ENCODE results near the gene NT5C3B. TPM values are rescaled to one million over a fixed set of nuclear protein-coding genes. Genes with fewer than 3 reads are reported as not detected.

NT5C3B gene
- polyA plus RNA-seq, 1 of the 3 experiments (the other 2 are of a cell fraction): 87.4 TPM

DNA sequence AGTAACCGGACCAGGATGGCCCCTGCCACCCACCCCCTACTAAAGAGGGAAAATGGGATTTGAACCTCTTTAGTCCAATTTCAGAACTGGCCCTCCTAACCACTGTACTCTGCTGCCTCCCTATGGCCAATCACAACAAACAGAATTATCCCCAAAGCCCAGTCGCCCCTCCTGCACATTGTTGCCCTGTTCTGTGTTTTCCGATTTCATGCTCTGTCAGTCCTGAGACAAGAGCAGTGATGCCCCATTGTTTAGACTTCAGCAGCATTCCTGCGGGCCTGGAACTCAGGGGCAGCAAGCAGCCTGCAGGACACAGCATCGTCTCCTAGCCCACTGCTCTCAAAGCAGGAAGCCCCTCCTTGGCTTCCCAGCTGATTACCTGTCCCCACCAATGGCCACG, 49.7 kb upstream of the NT5C3B start:
- H3K36me3 ChIP-seq (replicated peaks in 1 of 2; ENCODE audit: control insufficient read depth in 1 of 2, insufficient read depth in 2 of 2, low read length in 1 of 2): peaks cover 59 to 84% of the 10 kb centered on the region in 2 experiments
- POLR2A ChIA-PET: interaction anchor here (0.7 kb wide), 1 partner anchor 15 kb away, joined by 3 read pairs; no protein-coding TSS in a partner anchor
- H3K4me1 ChIP-seq (ENCODE audit: control insufficient read depth in 1 of 2, insufficient read depth in 2 of 2, low read depth in 1 of 2, low read length in 1 of 2): no peaks in the 10 kb centered on the region
- H3K9me2 ChIP-seq: no peaks in the 10 kb centered on the region
- H2AFZ ChIP-seq (ENCODE audit: low read depth): no peak overlapping the region
- WGBS (ENCODE audit: low lambda C conversion rate): 90% methylated on average over 6 of the region's 6 CpGs
- DNase-seq: peak; percentile 50
- no peak overlapping the region for H3K4me3 ChIP-seq (ENCODE audit: low read depth in 2 of 2, low read length in 1 of 2)
- no peak overlapping the region for H3K4me2 ChIP-seq
- H3K27ac ChIP-seq (ENCODE audit: low read depth in 2 of 2, low read length in 1 of 2): no peak overlapping the region
- no peak overlapping the region for H3K9ac ChIP-seq
- H4K20me1 ChIP-seq (ENCODE audit: insufficient read depth): no peaks in the 10 kb centered on the region
- CTCF ChIA-PET: interaction anchor here (0.6 to 1.5 kb wide), 4 partner anchors 9 to 148 kb away, joined by 3 to 4 read pairs (median 3); partner anchors contain the start of gene P3H4
- no peaks in the 10 kb centered on the region for H3K27me3 ChIP-seq (ENCODE audit: insufficient read depth)
- TF ChIP-seq IRF3 (IDR thresholded peaks at IDR 0.05; ENCODE audit: low read depth, low read length): no peak
- TF ChIP-seq RAD21 (IDR thresholded peaks at IDR 0.05; ENCODE audit: low read length): peak; percentile 63
- no peak for TF ChIP-seq PBX3 (IDR thresholded peaks at IDR 0.05)
- TF ChIP-seq, protein P1, sequence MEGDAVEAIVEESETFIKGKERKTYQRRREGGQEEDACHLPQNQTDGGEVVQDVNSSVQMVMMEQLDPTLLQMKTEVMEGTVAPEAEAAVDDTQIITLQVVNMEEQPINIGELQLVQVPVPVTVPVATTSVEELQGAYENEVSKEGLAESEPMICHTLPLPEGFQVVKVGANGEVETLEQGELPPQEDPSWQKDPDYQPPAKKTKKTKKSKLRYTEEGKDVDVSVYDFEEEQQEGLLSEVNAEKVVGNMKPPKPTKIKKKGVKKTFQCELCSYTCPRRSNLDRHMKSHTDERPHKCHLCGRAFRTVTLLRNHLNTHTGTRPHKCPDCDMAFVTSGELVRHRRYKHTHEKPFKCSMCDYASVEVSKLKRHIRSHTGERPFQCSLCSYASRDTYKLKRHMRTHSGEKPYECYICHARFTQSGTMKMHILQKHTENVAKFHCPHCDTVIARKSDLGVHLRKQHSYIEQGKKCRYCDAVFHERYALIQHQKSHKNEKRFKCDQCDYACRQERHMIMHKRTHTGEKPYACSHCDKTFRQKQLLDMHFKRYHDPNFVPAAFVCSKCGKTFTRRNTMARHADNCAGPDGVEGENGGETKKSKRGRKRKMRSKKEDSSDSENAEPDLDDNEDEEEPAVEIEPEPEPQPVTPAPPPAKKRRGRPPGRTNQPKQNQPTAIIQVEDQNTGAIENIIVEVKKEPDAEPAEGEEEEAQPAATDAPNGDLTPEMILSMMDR (IDR thresholded peaks at IDR 0.05): peak; percentile 37
- H3F3A ChIP-seq (replicated peaks; ENCODE audit: insufficient read depth): peaks cover 9% of the 10 kb centered on the region
- peaks cover 32% of the 10 kb centered on the region; the same call in 1 of the 2 replicates for H3K79me2 ChIP-seq (ENCODE audit: insufficient read depth)
- no peaks in the 10 kb centered on the region for H3K9me3 ChIP-seq

GRCh38 chr17:41882756-41883155, 46.7 kb upstream of the NT5C3B start:
- CTCF ChIA-PET: interaction anchor here (0.9 to 2.3 kb wide), 3 partner anchors 35 to 96 kb away, joined by 3 to 5 read pairs (median 3); partner anchors contain the start of genes ACLY and JUP
- no peak overlapping the region for H3K27ac ChIP-seq (ENCODE audit: low read depth in 2 of 2, low read length in 1 of 2)
- peaks cover 9% of the 10 kb centered on the region for H3F3A ChIP-seq (replicated peaks; ENCODE audit: insufficient read depth)
- peaks cover 34% of the 10 kb centered on the region; the same call in 1 of the 2 replicates for H3K79me2 ChIP-seq (ENCODE audit: insufficient read depth)
- H3K27me3 ChIP-seq (ENCODE audit: insufficient read depth): no peaks in the 10 kb centered on the region
- whole genome bisulfite sequencing (ENCODE audit: low lambda C conversion rate): 86% methylated on average over 6 of the region's 6 CpGs
- no peak for DNase-seq
- POLR2A ChIA-PET: interaction anchor here (1.0 kb wide), 1 partner anchor 10 kb away, joined by 3 read pairs; no protein-coding TSS in a partner anchor
- H3K9ac ChIP-seq: no peak overlapping the region
- H4K20me1 ChIP-seq (ENCODE audit: insufficient read depth): no peaks in the 10 kb centered on the region; the same call in 1 of the 2 replicates
- H3K9me2 ChIP-seq: no peaks in the 10 kb centered on the region
- H3K4me3 ChIP-seq (ENCODE audit: low read depth in 2 of 2, low read length in 1 of 2): no peak overlapping the region
- no peaks in the 10 kb centered on the region for H3K9me3 ChIP-seq
- peaks cover 65 to 90% of the 10 kb centered on the region in 2 experiments for H3K36me3 ChIP-seq (replicated peaks in 1 of 2; ENCODE audit: control insufficient read depth in 1 of 2, insufficient read depth in 2 of 2, low read length in 1 of 2)
- no peak overlapping the region for H2AFZ ChIP-seq (ENCODE audit: low read depth)
- H3K4me2 ChIP-seq: no peak overlapping the region
- no peaks in the 10 kb centered on the region for H3K4me1 ChIP-seq (ENCODE audit: control insufficient read depth in 1 of 2, insufficient read depth in 2 of 2, low read depth in 1 of 2, low read length in 1 of 2)
- TF ChIP-seq JUND (IDR thresholded peaks at IDR 0.05) (no peak), GATA2 (CRISPR knock-in tag; IDR thresholded peaks at IDR 0.05) (no peak), EP300 (IDR thresholded peaks at IDR 0.05; ENCODE audit: borderline replicate concordance in 1 of 2, low read depth in 1 of 2, low read length in 1 of 2) (no peak), TEAD4 (IDR thresholded peaks at IDR 0.05; ENCODE audit: borderline replicate concordance, insufficient read depth) (no peak), MXI1 (IDR thresholded peaks at IDR 0.05; ENCODE audit: low read depth, low read length) (no peak), RFX5 (IDR thresholded peaks at IDR 0.05; ENCODE audit: low read length) (no peak), CHD2 (IDR thresholded peaks at IDR 0.05; ENCODE audit: low read length, partially characterized antibody) (no peak), REST (IDR thresholded peaks at IDR 0.05; ENCODE audit: low read depth, low read length) (no peak), SMC3 (IDR thresholded peaks at IDR 0.05; ENCODE audit: low read depth, low read length) (no peak), ELF1 (IDR thresholded peaks at IDR 0.05) (no peak), RCOR1 (IDR thresholded peaks at IDR 0.05; ENCODE audit: low read length) (no peak), POLR2AphosphoS5 (IDR thresholded peaks at IDR 0.05; ENCODE audit: low read depth, low read length) (no peak), TCF12 (IDR thresholded peaks at IDR 0.05) (no peak), FOXM1 (IDR thresholded peaks at IDR 0.05; ENCODE audit: low read depth) (no peak), MEF2A (IDR thresholded peaks at IDR 0.05; ENCODE audit: borderline replicate concordance, low read depth) (no peak)

Measured in SK-N-SH (cell line).